Measurements from ENCODE around the gene CCDC8.

CCDC8 gene

DNA sequence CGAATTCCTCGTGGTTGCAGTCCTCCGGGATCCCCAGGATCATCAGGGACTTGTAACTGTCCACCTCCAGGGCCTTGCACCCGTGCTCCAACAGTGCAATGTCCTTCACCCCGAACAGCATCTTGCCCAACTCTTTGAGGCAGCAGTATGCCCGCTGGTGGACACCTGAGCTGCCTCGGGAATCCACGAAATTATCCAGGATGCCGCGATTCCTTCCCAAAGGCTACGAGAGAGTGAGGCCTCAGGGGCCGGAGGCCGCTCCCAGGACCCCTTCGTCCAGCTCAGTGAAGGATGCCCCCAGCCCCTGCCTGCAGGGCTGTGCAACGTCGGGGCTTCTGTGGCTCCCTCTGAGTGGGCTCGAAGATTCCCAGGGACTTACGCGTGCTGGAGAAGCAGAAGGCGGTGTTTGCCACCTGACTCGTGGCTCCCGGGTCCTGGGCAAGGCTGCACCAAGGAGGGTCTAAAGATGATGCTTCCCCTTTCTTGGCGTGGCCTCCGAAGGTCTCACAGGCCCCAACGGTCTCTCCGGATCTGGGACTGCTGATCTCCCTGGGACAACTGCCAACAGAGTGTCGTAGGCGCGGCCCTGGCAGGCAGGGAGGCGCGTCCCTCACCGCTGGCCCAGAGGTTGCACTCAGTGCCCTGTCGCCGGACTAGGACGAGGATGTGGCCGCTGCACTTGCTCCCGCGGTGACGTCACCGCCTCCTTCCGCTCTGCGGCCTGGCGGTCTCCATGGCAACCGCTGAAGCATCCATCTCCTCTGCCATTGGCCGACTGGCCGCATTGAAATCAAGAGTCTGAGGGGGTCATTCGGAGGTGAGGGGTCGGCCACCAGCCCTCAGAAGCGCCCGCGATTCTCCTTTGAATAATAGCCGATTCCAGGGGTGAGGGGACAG lies 15.1 kb upstream of the CCDC8 start, which contains the start of gene PNMA8C:
Gene PNMA8C (minus strand): TSS at position 698 of the 897 bp plus-strand sequence. CDS start 577 bp downstream, at position 121.
- no peak within 1 kb of the TSS for H3K9ac ChIP-seq (ENCODE audit: low read depth, low read length)
- TF ChIP-seq EZH2 (IDR thresholded peaks at IDR 0.05; ENCODE audit: borderline replicate concordance, low read depth, low read length, severe bottlenecking) = no peak
- TF ChIP-seq, protein P1, sequence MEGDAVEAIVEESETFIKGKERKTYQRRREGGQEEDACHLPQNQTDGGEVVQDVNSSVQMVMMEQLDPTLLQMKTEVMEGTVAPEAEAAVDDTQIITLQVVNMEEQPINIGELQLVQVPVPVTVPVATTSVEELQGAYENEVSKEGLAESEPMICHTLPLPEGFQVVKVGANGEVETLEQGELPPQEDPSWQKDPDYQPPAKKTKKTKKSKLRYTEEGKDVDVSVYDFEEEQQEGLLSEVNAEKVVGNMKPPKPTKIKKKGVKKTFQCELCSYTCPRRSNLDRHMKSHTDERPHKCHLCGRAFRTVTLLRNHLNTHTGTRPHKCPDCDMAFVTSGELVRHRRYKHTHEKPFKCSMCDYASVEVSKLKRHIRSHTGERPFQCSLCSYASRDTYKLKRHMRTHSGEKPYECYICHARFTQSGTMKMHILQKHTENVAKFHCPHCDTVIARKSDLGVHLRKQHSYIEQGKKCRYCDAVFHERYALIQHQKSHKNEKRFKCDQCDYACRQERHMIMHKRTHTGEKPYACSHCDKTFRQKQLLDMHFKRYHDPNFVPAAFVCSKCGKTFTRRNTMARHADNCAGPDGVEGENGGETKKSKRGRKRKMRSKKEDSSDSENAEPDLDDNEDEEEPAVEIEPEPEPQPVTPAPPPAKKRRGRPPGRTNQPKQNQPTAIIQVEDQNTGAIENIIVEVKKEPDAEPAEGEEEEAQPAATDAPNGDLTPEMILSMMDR (IDR thresholded peaks at IDR 0.05; ENCODE audit: borderline replicate concordance, extremely low read depth, low read length, poor library complexity, severe bottlenecking) = no peak
- no peaks in the 10 kb centered on the region for H3K9me3 ChIP-seq (ENCODE audit: insufficient read depth, low read length, severe bottlenecking)
- ATAC-seq (ENCODE audit: insufficient read depth, low read depth) (no peak), DNase-seq (no peak)
- no peaks in the 10 kb centered on the region for H4K20me1 ChIP-seq (ENCODE audit: insufficient read depth, low read length)
- no peak within 1 kb of the TSS for H3K4me3 ChIP-seq (ENCODE audit: low read depth in 1 of 2, low read length in 2 of 2)
- no peaks in the 10 kb centered on the region for H3K36me3 ChIP-seq (ENCODE audit: insufficient read depth, low read length)
- no peaks in the 10 kb centered on the region for H3K4me1 ChIP-seq (ENCODE audit: insufficient read depth, low read length)
- no peaks in the 10 kb centered on the region for H3K79me2 ChIP-seq (ENCODE audit: insufficient read depth, low read length)
- H2AFZ ChIP-seq (ENCODE audit: low read depth, low read length) = no peak within 1 kb of the TSS
- H3K4me2 ChIP-seq (ENCODE audit: insufficient read depth, low read length) = no peak within 1 kb of the TSS
- H3K27me3 ChIP-seq (ENCODE audit: insufficient read depth, low read length, poor library complexity) = no peaks in the 10 kb centered on the region
- H3K27ac ChIP-seq (ENCODE audit: low read length) = no peak within 1 kb of the TSS

DNA sequence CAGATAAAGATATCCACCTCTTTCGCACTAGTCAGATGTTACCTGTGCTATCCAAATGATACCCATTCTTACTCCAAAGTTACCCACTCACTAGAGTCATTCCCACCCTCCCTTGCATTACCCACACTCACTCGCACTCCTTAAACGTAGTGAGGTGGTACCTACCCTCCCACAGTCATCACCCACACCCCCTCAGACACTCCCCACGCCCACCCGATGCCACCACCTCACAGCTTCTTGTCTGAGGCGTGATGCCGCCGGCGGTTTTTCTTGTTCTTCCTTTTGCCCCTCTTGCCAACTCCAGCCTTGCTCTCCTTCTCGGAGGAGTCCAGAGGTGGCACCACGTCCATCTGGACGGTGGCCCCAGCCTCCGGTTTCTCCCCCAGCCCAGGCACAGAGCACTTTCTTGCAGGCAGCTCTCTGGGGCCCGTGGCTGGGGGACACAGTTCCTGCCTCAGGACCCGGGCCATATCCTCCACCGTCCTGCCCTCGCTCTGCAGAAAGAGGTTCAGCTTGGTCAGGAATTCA lies 14.2 kb upstream of the CCDC8 start:
- H3K36me3 ChIP-seq (ENCODE audit: insufficient read depth, low read length) = no peaks in the 10 kb centered on the region
- H3K79me2 ChIP-seq (ENCODE audit: insufficient read depth, low read length) = no peaks in the 10 kb centered on the region
- no peak overlapping the region for H3K27ac ChIP-seq (ENCODE audit: low read length)
- H4K20me1 ChIP-seq (ENCODE audit: insufficient read depth, low read length) = no peaks in the 10 kb centered on the region
- H2AFZ ChIP-seq (ENCODE audit: low read depth, low read length) = no peak overlapping the region
- DNase-seq = no peak
- H3K4me1 ChIP-seq (ENCODE audit: insufficient read depth, low read length) = no peaks in the 10 kb centered on the region
- H3K9me3 ChIP-seq (ENCODE audit: insufficient read depth, low read length, severe bottlenecking) = no peaks in the 10 kb centered on the region
- no peak for ATAC-seq (ENCODE audit: insufficient read depth, low read depth)
- no peak overlapping the region for H3K4me3 ChIP-seq (ENCODE audit: low read depth in 1 of 2, low read length in 2 of 2)
- H3K27me3 ChIP-seq (ENCODE audit: insufficient read depth, low read length, poor library complexity) = no peaks in the 10 kb centered on the region
- TF ChIP-seq EZH2 (IDR thresholded peaks at IDR 0.05; ENCODE audit: borderline replicate concordance, low read depth, low read length, severe bottlenecking) = no peak
- TF ChIP-seq, protein P1 (IDR thresholded peaks at IDR 0.05; ENCODE audit: borderline replicate concordance, extremely low read depth, low read length, poor library complexity, severe bottlenecking) = no peak
- no peak overlapping the region for H3K4me2 ChIP-seq (ENCODE audit: insufficient read depth, low read length)
- no peak overlapping the region for H3K9ac ChIP-seq (ENCODE audit: low read depth, low read length)

DNA sequence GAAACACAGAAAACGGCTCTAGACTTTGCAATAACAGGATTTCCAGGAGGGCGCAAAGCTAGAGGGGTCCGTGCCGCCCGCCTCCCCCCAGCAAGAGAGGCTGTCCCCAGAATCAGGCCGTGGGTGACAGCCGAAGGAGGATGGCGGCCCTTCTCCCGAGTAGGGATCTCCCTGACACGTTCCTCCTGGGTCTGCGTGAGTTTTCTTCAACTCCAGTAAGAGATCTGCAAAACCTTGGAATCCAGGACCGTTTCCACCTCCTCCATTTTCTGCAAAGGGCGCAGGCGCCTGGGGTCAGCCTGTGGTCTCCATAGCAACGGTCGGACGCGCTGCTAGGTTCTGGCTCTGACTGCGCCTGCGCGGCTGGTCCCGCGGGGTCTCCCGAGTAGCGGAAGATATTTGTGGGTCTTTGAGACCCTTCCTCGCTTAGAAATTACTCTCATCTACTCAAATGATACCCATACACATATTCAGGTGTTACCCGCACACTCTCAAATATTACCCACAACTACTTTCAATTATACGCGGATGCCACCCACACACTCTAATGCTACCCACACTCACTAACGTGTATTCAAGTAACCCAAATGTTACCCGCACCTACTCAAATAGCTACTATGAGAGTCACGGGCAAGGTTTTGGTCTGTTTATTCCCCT lies 13.3 kb upstream of the CCDC8 start:
- Histone ChIP-seq H4K20me1 (ENCODE audit: insufficient read depth, low read length) (no peaks in the 10 kb centered on the region), H3K9ac (ENCODE audit: low read depth, low read length) (no peak overlapping the region), H3K27me3 (ENCODE audit: insufficient read depth, low read length, poor library complexity) (no peaks in the 10 kb centered on the region), H3K4me1 (ENCODE audit: insufficient read depth, low read length) (no peaks in the 10 kb centered on the region), H2AFZ (ENCODE audit: low read depth, low read length) (no peak overlapping the region), H3K4me3 (ENCODE audit: low read depth in 1 of 2, low read length in 2 of 2) (no peak overlapping the region), H3K4me2 (ENCODE audit: insufficient read depth, low read length) (no peak overlapping the region), H3K79me2 (ENCODE audit: insufficient read depth, low read length) (no peaks in the 10 kb centered on the region), H3K9me3 (ENCODE audit: insufficient read depth, low read length, severe bottlenecking) (no peaks in the 10 kb centered on the region), H3K36me3 (ENCODE audit: insufficient read depth, low read length) (no peaks in the 10 kb centered on the region), H3K27ac (ENCODE audit: low read length) (no peak overlapping the region)
- ATAC-seq (ENCODE audit: insufficient read depth, low read depth) (no peak), DNase-seq (no peak)
- TF ChIP-seq EZH2 (IDR thresholded peaks at IDR 0.05; ENCODE audit: borderline replicate concordance, low read depth, low read length, severe bottlenecking) = no peak
- TF ChIP-seq, protein P1 (IDR thresholded peaks at IDR 0.05; ENCODE audit: borderline replicate concordance, extremely low read depth, low read length, poor library complexity, severe bottlenecking) = no peak

Measured in DND-41 (cell line).